DMS114 treated with DMSO at 0.1 percent for 48 hours (cell line): ENCODE measurements around the gene PEX11B.

Experiments used
- DNase-seq: peaks from one replicate; lab custom pipeline; 2025; ENCODE audit not compliant: unreplicated experiment; lab: John Stamatoyannopoulos, UW

PEX11B gene

GRCh38 chr1:145918144-145918991 is at the start of gene PEX11B:
Gene PEX11B (minus strand): TSS chr1:145918717. CDS start chr1:145918688, 29 bp downstream.
- DNase-seq: peak; percentile 95

GRCh38 chr1:145967288-145967687 is 48.8 kb upstream of the PEX11B start:
- no peak for DNase-seq

GRCh38 chr1:145965119-145965744 is 46.7 kb upstream of the PEX11B start:
- DNase-seq: no peak

GRCh38 chr1:145964328-145965118 is 46.0 kb upstream of the PEX11B start, which contains the start of the genes ANKRD34A and POLR3GL:
Gene ANKRD34A (minus strand): TSS chr1:145964575. CDS start chr1:145961759, 2,816 bp downstream.
Gene POLR3GL (plus strand): TSS chr1:145964690. CDS start chr1:145974866, 10,176 bp downstream.
- DNase-seq: peak; percentile 96

- peak; percentile 31 for DNase-seq
Measured at GRCh38 chr1:145963265-145964019, 44.9 kb upstream of the PEX11B start.

- DNase-seq: no peak
Measured at GRCh38 chr1:145962157-145963102, 43.9 kb upstream of the PEX11B start.

- no peak for DNase-seq
Measured at GRCh38 chr1:145961425-145962156, 43.1 kb upstream of the PEX11B start.

GRCh38 chr1:145961109-145961424 is 42.5 kb upstream of the PEX11B start:
- no peak for DNase-seq

- DNase-seq: peak; percentile 80
Measured at GRCh38 chr1:145960468-145961108, 42.1 kb upstream of the PEX11B start.

GRCh38 chr1:145959957-145960467 is 41.5 kb upstream of the PEX11B start:
- DNase-seq: no peak

GRCh38 chr1:145959333-145959732 is 40.8 kb upstream of the PEX11B start:
- no peak for DNase-seq

GRCh38 chr1:145958734-145959133 is 40.2 kb upstream of the PEX11B start:
- no peak for DNase-seq

- peak; percentile 99 for DNase-seq
Measured at GRCh38 chr1:145957443-145958319, 39.2 kb upstream of the PEX11B start, which contains the start of gene LIX1L. Gene LIX1L (minus strand): TSS chr1:145958017. CDS start chr1:145957927, 90 bp downstream.

GRCh38 chr1:145956781-145957442 is 38.4 kb upstream of the PEX11B start:
- DNase-seq: no peak

GRCh38 chr1:145956361-145956760 is 37.8 kb upstream of the PEX11B start:
- no peak for DNase-seq

GRCh38 chr1:145955436-145955835 is 36.9 kb upstream of the PEX11B start:
- no peak for DNase-seq

- no peak for DNase-seq
Measured at GRCh38 chr1:145953861-145954260, 35.3 kb upstream of the PEX11B start.
